Large intestine (tissue), 3 donors: ENCODE measurements around the gene SPINK5. TPM values are rescaled to one million over a fixed set of nuclear protein-coding genes. Genes with fewer than 3 reads are reported as not detected.
"Not testable (repeated sequence)": the region's sequence is repeated elsewhere in the genome, so short reads cannot be mapped to it uniquely, and the experiment has no call there.

Experiments used
- DNase-seq, 2 donors: peaks; one replicate each; pipeline versions ENCODE4 v3.0.0 to v3.0.0-alpha.2; 2013
- H3K27ac ChIP-seq: one replicate; pipeline ENCODE4 v1.5.1; 2013; ENCODE audit warnings: low read length
- H3K27me3 ChIP-seq: 2 replicates; pipeline ENCODE4 v1.6.1; 2013; ENCODE audit warnings: low read length; ENCODE audit not compliant: control insufficient read depth, insufficient read depth
- H3K36me3 ChIP-seq: 2 replicates; pipeline ENCODE4 v1.6.1; 2013; ENCODE audit warnings: low read length; ENCODE audit not compliant: control insufficient read depth, insufficient read depth
- H3K4me1 ChIP-seq: one replicate; pipeline ENCODE4 v1.6.1; 2013; ENCODE audit warnings: low read length; ENCODE audit not compliant: control insufficient read depth, insufficient read depth
- H3K4me3 ChIP-seq: one replicate; pipeline ENCODE4 v1.5.1; 2013; ENCODE audit warnings: low read length
- H3K9me3 ChIP-seq: one replicate; pipeline ENCODE4 v1.6.1; 2013; ENCODE audit warnings: mild to moderate bottlenecking, low read depth, low read length, moderate library complexity; ENCODE audit not compliant: control insufficient read depth
- WGBS: methylation state at CpG from one replicate; pipeline ENCODE4 v1.1.5; 2013; ENCODE audit warnings: low lambda C conversion rate; ENCODE audit not compliant: insufficient coverage; 5-methylcytosine and 5-hydroxymethylcytosine counted together
- polyA plus RNA-seq: library from polyadenylated mRNA; unstranded; fragments of 120-200 nt; gene quantifications from one replicate; pipeline ENCODE4 v1.2.1, GENCODE V29; 2013

SPINK5 gene
- polyA plus RNA-seq, 1 donor: 0.70 TPM

DNA sequence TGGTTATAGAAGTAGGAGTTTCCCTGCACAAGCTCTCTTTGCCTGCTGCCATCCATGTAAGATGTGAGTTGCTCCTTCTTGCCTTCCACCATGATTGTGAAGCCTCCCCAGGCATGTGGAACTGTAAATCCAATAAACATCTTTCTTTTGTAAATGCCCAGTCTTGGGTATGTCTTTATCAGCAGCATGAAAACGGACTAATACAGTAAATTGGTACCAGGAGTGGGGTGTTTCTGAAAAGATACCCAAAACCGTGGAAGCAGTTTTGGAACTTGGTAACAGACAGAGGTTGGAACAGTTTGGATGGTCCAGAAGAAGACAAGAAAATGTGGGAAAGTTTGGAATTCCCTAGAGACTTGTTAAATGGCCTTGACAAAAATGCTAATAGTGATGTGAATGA, 8.6 kb upstream of the SPINK5 start:
- H3K27ac ChIP-seq, H3K36me3 ChIP-seq, H3K27me3 ChIP-seq, H3K9me3 ChIP-seq, H3K4me1 ChIP-seq, DNase-seq, H3K4me3 ChIP-seq: not testable (repeated sequence)
- 83% methylated on average over 2 of the region's 2 CpGs for WGBS

DNA sequence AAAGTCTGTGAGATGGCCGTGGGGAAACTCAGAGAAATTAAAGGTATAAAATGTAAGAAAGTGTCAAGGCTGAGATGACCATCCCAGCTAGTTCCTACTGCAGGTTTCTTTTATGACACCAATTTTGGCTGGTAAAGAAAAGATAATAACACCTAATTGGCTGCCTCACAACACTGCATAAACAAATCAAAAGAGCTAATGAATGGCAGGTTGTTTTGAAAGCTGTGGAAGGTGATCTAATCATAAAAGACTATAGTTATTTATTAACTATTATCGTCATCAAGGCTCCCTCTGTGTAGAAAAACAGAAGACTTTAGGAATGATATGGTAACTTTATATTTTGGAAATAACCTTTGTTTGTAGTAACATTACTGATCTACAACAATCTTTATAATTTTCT, 3.5 kb upstream of the SPINK5 start:
- Histone ChIP-seq H3K36me3 (no peaks in the 10 kb centered on the region), H3K27ac (no peak overlapping the region), H3K9me3 (peaks cover 4% of the 10 kb centered on the region), H3K27me3 (no peaks in the 10 kb centered on the region), H3K4me3 (no peak overlapping the region), H3K4me1 (no peaks in the 10 kb centered on the region)
- WGBS: 10% methylated on average over 2 of the region's 2 CpGs
- DNase-seq: no peak

DNA sequence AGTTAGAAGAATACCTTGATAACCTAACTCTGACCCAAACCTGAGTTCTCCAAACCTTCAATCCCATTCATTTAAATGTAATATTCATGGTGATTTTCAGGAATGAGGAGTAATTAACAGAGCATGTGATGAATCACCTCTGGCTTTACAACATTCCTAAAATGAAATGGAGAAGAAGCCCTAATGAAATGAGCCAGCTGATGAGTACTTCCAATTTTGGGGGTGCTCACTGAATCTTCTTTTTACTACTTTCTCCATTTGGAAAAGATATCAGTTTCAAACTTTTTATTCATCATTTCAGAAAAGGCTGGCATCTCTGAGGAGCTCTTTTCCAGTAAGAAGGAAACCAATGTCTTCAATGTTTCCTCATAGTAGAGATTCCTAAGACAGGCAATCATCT, 2.9 kb upstream of the SPINK5 start:
- no peak overlapping the region for H3K4me3 ChIP-seq
- H3K36me3 ChIP-seq: no peaks in the 10 kb centered on the region
- no peak for DNase-seq
- H3K9me3 ChIP-seq: peaks cover 2% of the 10 kb centered on the region
- H3K27ac ChIP-seq: no peak overlapping the region
- H3K4me1 ChIP-seq: no peaks in the 10 kb centered on the region
- no peaks in the 10 kb centered on the region for H3K27me3 ChIP-seq

DNA sequence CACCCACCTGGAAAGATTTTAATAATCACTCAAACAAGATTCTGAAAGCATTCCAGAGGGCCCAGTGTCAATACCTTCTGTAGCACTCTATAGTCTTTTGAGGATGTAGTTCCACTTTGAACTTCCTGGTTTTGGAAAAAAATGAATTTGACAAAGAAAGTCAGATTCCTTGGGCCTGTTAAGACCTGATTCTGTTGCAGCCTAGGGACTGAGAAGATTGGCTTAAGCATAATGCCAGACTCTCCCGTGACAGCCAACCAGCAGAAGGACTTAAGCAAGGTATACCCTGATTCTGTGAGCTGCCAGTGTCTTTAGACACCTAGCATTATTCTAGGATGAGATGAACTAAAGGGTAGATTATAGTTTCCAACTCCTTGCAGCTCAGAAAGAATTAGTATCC, 6.8 kb downstream of the SPINK5 start:
- WGBS: no CpG with 5 or more reads among the region's 1 CpG
- Histone ChIP-seq H3K36me3 (no peaks in the 10 kb centered on the region), H3K27ac (no peak overlapping the region), H3K27me3 (no peaks in the 10 kb centered on the region), H3K4me1 (no peaks in the 10 kb centered on the region), H3K4me3 (no peak overlapping the region), H3K9me3 (no peaks in the 10 kb centered on the region)
- no peak for DNase-seq

DNA sequence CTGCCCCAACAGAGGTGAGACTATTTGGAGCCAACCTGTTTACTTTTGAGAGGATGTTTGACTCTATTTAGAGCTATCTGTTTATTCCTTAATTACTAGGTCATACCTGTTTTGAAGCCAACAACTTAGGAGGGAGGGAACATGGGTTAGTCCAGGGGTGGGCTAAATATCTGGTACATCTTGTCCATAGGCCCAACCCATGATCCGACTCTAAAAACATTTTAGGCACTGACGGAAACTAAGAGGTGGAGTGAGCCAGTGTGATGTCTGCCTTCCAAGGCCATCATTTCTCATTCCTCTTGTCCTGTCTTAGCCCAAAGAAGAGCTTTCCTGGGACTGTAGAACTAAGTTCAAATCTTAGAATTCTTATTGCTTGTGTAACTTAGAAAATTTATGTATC, 8.4 kb downstream of the SPINK5 start:
- Histone ChIP-seq H3K4me1 (no peaks in the 10 kb centered on the region), H3K4me3 (no peak overlapping the region), H3K9me3 (peaks cover 8% of the 10 kb centered on the region), H3K27ac (no peak overlapping the region), H3K36me3 (no peaks in the 10 kb centered on the region), H3K27me3 (no peaks in the 10 kb centered on the region)
- WGBS: no CpG with 5 or more reads among the region's 2 CpGs
- no peak for DNase-seq

DNA sequence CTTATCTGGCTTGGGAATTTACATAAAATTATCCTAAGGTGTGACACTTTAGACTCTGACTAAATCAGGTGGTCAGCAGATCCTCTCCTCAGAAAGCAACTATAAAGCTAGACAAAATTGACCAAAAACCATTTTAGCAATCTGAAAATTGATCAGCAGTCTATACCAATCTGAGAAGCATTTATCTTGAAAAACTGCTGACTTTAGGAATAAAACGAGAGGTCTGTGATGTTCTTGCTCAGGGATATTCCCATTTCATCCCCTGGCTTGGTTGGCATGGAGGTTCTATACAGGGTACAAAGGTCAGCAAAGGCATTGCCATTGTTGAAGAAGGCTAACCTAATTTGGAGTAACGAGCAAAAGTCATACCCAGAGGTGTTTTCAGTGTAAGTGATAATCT, 11.7 kb downstream of the SPINK5 start:
- H3K27ac ChIP-seq: no peak overlapping the region
- H3K9me3 ChIP-seq: peaks cover 8% of the 10 kb centered on the region
- no peaks in the 10 kb centered on the region for H3K4me1 ChIP-seq
- no CpG with 5 or more reads among the region's 2 CpGs for WGBS
- no peak for DNase-seq
- no peaks in the 10 kb centered on the region for H3K27me3 ChIP-seq
- no peaks in the 10 kb centered on the region for H3K36me3 ChIP-seq
- no peak overlapping the region for H3K4me3 ChIP-seq

DNA sequence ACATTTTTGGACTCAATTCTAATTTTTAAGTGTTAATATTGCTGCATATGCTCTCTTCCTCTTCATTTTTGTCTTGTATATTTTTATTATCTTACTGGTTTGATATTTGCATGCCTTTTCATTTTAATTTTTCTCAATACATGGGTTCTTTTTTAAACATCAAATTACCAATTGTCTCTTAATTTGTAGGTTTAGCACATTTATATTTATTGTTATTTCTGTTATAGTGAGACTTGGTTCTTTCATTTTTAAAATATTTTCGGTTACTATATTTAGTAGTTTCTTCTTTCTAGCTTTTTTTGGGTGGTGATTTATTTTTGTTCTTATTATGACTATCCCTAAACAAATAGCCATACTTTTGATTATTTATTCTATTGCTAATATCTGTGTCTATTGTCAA, 19.4 kb downstream of the SPINK5 start:
- no peaks in the 10 kb centered on the region for H3K9me3 ChIP-seq
- no peak overlapping the region for H3K4me3 ChIP-seq
- H3K4me1 ChIP-seq: no peaks in the 10 kb centered on the region
- 89% methylated on average over 1 of the region's 1 CpG for WGBS
- H3K36me3 ChIP-seq: no peaks in the 10 kb centered on the region
- DNase-seq: no peak
- no peaks in the 10 kb centered on the region for H3K27me3 ChIP-seq
- no peak overlapping the region for H3K27ac ChIP-seq

DNA sequence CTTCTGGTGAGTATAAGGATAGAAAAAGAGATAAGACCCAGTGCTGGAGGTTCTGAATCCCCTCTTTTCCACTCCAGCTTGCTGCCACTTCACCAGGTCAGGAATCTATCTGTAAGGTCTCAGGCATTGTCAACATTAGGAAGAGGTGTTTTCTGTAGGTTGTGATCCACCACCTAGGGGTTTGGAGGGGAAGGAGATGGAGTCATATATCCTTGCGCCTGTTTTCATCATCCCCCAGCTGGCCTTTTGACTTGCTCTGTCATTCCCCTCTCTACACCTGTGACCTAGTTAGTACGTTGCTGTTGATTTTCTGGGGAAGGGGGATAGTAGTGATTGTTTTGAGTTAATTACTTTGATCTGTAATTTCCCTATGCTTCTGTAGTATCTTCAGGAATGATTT, 20.5 kb downstream of the SPINK5 start:
- no peaks in the 10 kb centered on the region for H3K9me3 ChIP-seq
- DNase-seq: no peak
- H3K27ac ChIP-seq: no peak overlapping the region
- no peaks in the 10 kb centered on the region for H3K4me1 ChIP-seq
- no peak overlapping the region for H3K4me3 ChIP-seq
- H3K36me3 ChIP-seq: no peaks in the 10 kb centered on the region
- 86% methylated on average over 1 of the region's 2 CpGs for WGBS
- H3K27me3 ChIP-seq: no peaks in the 10 kb centered on the region

DNA sequence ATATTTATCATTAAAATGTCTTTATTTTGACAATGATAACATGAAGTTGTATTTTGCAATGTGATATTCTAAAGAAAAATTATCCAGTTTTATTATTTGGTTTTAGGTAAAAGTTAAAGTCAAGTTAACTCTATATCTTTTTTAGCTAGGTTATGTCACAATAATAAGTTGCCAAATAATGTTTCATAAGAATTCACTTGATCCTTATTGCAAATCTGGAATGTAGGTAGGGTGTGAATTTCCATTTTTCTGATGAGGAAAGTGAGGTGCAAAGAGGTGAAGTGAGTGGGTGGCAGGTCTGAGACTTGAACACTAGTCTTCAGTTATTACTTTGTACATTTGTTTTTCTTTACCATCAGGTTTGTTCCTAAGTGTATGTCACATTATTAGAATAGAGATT, 21.5 kb downstream of the SPINK5 start:
- no peak overlapping the region for H3K4me3 ChIP-seq
- no peaks in the 10 kb centered on the region for H3K9me3 ChIP-seq
- H3K36me3 ChIP-seq: no peaks in the 10 kb centered on the region
- H3K27ac ChIP-seq: no peak overlapping the region
- DNase-seq: no peak
- H3K4me1 ChIP-seq: peaks cover 3% of the 10 kb centered on the region
- no peaks in the 10 kb centered on the region for H3K27me3 ChIP-seq

DNA sequence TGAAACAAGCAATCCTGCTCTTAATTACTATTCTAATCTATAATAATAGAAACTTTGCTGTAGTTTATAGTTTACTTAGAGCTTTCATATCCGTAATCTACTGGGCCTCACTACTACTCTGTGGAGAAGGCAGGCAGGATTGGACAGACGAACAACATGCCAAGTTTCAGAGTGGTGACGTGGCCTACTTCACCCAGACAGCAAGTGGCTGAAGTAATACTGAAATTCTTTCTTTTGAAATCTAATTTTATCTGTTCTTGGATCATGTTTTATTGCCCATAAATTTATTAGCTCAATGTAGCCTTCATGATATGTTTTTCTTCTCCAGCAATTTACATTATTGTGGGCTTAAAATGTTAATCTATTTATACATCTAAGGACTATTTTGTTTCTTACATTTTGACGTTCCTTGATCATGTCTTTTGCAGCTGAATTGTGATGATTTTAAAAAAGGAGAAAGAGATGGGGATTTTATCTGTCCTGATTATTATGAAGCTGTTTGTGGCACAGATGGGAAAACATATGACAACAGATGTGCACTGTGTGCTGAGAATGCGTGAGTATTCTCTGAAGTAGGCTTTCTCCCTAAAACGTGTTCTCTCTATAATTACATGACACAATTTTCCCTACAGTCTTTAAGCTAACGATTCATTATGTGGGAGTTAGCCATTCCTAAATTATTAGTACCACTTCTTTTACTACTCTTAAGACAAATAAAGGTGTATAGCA, 22.4 kb downstream of the SPINK5 start:
- WGBS: 72% methylated on average over 2 of the region's 7 CpGs
- Histone ChIP-seq H3K4me3 (no peak overlapping the region), H3K27me3 (no peaks in the 10 kb centered on the region), H3K36me3 (no peaks in the 10 kb centered on the region), H3K9me3 (no peaks in the 10 kb centered on the region), H3K27ac (no peak overlapping the region), H3K4me1 (peaks cover 6% of the 10 kb centered on the region)
- DNase-seq: no peak

DNA sequence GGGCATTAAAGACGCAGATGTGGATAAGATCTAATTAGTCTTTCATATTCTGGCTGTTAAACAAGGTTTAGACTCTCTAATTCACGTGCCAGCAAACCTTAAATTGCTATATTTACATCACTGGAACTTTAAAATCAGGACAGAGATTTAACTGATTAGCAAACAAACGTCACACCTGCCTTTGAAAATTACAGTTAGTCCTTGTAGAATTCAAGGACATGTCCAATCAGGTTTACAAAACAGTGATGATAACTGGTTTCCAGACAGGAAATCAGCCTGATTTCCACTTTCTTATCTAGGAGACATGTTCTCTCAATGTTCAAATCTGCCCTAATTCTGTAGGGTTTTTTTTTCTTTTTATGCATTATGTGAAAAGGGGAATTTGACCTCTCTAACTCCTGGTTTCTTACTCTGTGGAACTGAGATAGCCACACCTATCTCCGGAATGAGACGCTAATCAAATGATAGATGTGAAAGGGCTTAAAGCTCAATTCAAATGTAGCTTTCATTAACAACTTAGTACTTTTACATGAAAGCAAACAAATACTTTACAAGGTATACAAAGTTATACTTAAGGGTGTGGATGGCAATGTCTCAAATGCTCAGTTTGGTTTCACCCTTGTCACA, 26.5 kb downstream of the SPINK5 start:
- Histone ChIP-seq H3K27ac (no peak overlapping the region), H3K9me3 (no peaks in the 10 kb centered on the region), H3K4me1 (peaks cover 6% of the 10 kb centered on the region), H3K36me3 (no peaks in the 10 kb centered on the region), H3K27me3 (no peaks in the 10 kb centered on the region), H3K4me3 (no peak overlapping the region)
- peak in 1 of 2 donors; percentile 75 for DNase-seq
- no CpG with 5 or more reads among the region's 5 CpGs for WGBS
